Left renal cortex interstitium (tissue), 4 donors: ENCODE measurements around the gene EDEM3. TPM values are rescaled to one million over a fixed set of nuclear protein-coding genes. Genes with fewer than 3 reads are reported as not detected.
"Not testable (repeated sequence)": the region's sequence is repeated elsewhere in the genome, so short reads cannot be mapped to it uniquely, and the experiment has no call there.

Experiments used
- DNase-seq, 4 donors: peaks; one replicate each; pipeline ENCODE4 v3.0.0-alpha.2; 2013; ENCODE audit warnings: low read depth in 4 of 4, low spot score in 2 of 4, missing footprints in 1 of 4
- polyA plus RNA-seq, 4 donors: library from polyadenylated mRNA; unstranded; fragments of 120-200 nt; gene quantifications; one replicate each; pipeline ENCODE4 v1.2.1, GENCODE V29; 2013; ENCODE audit not compliant: insufficient read length in 4 of 4

EDEM3 gene
- polyA plus RNA-seq, 4 donors: 30.2 to 39.9 (median 32.8) TPM

DNA sequence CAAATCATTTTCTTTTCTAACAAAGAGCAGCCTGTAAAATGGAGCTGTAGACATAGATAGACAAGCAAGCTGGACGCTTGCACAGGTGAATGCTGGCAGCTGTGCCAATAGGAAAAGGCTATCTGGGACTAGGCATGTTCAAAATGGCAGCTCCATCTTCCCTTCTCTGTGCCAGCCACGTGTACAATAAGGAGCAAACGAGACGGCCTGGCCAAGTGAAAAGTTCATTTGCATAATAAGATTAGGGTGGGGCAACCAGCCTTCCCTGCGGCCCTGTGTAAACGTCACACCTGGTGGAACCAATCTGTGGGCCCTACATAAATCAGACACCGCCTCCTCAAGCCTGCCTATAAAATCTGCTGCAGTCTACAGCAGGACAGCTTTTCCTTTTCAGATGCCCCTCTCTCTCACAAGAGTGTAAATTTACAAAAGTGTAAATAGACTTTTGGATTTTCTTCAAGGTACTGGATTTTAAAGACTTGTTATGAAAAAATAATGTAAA lies 16.6 kb upstream of the EDEM3 start:
- no peak for DNase-seq

DNA sequence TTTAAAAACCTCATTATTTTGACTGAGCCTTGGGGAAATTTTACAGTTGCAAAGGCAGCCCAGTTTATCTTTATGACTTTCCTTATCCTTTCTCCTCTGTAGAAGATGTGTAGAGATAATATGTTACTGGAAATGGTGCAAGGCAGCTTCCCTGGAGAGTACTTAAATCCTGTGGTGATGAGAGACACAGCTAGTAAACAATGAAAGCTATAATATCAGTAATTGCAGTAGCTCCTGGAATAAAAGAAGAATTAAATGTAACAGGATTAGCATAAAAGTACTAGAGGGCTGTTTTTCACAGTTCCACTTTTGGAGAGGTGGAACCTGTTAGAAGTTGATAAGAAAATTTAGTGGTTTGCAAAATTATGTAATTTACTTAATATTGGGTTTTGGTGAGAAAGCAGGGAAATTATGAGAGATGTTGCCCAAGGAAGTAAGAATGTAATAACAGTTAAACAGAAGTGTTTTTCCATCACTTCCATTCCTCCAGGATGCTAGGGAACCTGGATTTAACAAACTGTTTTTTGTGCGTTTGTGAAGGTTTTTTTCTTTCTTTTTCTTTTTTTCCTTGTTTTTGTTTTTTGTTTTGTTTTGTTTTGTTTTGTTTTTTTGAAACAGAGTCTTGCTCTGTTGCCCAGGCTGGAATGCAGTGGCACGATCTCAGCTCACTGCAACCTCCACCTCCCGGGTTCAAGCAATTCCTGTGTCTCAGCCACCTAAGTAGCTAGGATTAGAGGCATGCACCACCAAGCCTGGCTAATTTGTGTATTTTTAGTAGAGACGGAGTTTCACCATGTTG lies 15.7 kb upstream of the EDEM3 start:
- no peak for DNase-seq

DNA sequence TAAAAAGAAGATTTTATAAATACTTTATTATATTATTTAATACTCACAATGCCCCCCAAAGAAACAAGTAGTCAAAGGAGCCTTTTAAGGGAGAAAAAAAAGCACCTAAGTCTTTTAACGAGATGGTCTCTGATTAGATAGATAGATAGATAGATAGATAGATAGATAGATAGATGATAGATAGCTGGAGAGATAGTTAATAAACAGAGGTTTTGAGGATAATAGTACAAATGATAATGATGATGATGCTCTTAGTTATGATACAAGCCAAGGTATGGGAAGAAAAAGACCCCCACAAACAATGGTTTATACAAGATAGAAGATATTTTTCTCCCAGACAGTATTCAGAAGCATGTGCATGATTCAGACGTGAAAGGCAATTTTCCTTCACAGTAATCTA lies 14.6 kb upstream of the EDEM3 start:
- no peak for DNase-seq

DNA sequence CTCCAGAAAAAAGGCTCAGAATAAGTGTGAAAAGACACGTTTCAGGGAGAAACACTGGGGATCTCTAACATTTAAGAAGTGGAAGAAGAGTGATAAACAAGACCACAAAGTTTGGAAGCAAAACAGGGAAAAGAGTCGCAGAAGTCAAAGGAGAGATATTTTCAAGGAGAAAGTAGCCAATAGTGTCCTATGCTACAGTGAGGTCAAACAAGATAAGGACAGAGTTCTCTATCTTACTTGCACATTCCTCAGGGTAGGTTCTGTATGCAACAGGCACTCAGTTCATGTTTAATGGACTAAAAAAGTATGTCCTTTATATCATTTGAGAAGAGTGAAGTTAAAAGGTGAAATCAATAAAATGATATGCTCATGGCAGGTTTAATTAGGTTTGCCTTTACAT lies 13.8 kb upstream of the EDEM3 start:
- no peak for DNase-seq

DNA sequence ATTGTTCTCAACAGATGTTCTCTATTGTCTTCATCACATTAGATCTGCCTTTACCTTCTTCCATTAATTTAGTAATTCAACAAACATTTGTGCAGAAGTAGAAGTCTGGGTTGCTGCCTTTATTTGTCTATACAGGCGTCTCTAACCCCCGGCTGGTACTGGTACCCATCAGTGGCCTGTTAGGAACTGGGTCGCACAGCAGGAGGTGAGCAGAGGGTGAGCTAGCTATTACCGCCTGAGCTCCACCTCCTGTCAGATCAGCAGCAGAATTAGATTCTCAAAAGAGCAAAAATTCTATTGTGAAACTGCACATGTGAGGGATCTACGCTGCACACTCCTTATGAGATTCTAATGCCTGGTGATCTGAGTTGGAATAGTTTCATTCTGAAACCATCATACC lies 12.9 kb upstream of the EDEM3 start:
- DNase-seq: no peak

DNA sequence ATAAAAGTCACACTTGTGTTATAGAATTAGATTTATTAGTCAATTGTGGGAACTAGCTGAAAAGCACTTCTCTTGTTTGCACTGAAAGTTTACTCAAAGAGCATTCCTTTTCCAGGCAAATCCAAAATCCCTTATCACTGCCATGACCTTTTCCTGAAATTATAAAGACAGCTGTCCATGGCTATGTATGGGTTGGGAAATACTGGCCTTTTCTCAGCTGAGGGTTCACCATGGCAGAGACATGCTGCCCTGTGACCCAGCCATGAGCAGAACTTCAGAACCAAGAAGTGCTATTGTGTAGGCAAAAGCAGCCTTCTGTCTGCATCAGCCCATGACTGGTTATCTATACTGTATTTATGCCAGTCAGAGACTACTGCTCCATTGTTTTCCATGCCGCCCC lies 9.8 kb upstream of the EDEM3 start:
- no peak for DNase-seq

DNA sequence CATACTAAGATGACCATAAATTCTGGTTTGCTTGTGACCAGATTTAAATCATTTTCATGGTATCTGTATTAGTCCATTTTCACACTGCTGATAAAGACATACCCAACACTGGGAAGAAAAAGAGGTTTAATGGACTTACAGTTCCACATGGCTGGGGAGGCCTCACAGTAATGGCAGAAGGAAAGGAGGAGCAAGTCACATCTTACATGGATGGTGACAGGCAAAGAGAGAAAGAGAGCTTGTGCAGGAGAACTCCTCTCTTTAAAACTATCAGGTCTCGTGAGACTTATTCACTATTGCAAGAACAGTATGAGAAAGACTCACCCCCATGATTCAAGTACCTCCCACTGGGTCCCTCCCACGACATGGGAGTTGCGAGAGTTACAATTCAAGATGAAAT lies 8.9 kb upstream of the EDEM3 start:
- not testable (repeated sequence) for DNase-seq

DNA sequence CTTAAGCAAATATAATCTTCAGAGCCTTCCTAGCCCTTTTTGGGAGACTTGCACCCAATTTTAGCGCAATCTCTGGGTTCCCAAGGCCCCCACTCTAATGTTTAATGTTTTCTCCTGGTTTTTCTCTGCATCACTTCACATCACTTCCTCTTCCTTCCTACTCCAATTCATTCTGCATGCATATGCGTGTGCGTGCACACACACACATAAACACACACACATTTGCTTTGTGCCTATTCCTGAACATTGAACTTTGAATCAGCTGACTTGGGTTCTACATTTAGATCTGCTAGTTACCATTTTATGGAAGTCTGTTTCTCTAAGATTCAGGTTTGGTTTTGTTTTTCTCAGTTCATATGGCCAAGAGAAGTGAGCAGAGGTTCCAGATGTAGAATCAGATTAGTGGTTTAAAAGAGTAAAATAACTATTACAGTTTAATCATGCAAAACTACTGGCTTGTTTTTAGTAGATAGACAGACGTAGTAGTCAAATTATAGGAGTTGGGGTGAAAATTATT lies 7.4 kb upstream of the EDEM3 start:
- no peak for DNase-seq

DNA sequence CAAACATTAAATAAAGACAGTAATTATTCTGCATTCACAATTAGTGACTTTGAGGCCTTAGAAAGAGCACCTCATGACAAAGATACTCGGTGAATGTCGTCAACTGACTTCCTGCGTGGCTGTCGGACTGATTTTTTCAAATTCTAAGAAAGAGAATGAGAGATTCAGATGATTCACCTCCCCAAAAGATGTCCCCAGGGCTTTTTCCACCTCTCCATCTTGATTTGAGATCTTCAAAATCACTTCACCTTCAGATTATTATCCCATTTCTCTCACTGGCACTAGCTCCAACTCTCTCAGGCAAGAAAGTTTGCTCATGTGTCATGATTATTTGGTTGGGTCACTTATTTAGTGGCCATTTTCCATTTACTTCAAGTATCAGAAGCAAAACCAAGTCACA lies 5.0 kb upstream of the EDEM3 start:
- no peak for DNase-seq

DNA sequence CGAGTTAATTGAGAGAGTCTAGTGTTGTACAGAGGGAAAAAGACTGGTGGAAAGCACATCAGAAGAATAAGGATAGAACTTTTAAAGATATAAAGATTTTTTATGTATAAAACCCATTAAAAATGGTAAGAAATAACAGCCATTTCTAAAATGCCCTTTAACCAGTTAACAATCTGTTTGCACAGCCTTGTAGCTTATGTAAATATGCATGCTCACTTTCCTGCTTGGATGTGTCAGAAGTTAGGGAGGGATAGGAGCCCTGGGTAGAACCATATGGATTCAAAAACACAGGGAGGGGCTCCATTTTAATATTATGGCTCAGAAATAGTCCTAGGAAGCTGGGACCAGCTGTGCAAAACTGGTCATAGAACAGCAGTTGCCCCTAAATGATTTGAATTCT lies 4.5 kb upstream of the EDEM3 start:
- no peak for DNase-seq

DNA sequence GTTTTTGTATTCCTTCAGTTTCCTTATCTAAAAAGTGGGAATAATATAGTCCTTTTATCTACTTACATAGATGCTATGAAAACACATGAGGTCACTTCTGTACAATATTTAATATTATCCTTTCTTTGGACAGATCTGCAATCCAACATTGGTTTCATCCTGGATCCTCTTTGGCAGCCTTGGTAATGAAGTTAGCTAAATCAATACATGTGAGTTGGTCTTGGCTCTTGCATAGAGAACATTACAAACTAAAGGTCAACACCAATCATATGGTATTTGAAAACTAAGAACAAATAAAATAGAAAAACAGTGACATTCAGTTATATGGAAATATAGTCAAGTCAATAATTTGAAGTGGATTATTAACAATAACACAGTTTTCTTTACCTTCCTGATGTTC lies 3.2 kb upstream of the EDEM3 start:
- no peak for DNase-seq

DNA sequence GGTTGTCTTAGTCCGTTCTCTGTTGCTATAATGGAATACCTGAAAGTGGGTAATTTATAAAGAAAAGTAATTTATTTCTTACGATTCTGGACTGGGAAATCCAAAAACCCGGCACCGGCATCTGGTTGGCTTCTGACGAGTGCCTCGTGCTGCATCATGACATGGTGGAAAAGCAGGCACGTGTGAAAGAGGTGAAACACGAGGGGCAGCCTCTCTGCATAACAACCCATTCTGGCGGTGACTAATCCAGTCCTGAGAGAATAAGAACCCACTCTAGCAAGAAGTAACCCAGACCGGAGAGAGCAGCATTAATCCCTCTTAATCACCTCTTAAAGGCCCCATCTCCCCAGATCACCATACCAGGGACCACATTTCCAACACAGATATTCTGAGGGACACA lies 2.7 kb upstream of the EDEM3 start:
- no peak for DNase-seq

DNA sequence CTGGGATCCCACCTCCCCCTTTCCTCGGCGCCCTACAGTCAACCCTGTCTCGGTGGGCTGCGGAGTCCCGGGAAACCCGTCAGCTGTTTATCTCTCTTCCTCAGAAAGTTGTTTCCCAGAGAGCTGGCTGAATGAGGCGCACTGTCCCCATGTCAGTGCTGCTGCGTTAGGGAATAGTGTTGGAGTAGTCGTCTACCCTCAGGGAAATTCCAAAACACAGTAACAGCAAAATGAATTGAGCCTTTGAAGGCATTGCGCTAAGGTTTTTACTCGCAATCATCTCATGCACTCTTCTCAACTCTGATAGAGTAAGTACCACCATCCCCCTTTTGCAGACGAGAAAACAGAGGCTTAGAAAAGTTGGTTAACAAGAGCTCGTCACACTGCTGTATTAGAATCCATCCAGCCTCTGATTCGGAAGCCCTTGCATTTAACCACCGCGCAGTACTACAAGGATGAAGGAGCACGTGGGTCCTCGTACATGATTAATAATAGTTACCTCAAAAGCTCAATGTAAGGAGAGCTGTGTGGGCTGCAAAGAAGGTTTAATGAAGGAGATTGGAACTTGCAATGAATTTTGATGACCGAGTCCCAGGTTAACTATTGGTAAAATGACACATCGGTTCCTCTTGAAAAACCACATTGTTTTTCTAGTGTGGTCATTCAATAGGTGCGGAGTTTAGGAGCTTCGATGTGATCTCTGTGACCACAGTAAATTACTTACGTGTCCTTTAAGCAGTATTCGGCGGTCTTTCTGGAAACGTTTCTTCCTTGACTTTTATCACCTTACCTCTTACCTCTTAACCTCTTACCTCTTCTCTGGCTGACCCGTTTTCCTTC lies 788 bp upstream of the EDEM3 start:
- peak in 1 of 4 donors; percentile 50 for DNase-seq

DNA sequence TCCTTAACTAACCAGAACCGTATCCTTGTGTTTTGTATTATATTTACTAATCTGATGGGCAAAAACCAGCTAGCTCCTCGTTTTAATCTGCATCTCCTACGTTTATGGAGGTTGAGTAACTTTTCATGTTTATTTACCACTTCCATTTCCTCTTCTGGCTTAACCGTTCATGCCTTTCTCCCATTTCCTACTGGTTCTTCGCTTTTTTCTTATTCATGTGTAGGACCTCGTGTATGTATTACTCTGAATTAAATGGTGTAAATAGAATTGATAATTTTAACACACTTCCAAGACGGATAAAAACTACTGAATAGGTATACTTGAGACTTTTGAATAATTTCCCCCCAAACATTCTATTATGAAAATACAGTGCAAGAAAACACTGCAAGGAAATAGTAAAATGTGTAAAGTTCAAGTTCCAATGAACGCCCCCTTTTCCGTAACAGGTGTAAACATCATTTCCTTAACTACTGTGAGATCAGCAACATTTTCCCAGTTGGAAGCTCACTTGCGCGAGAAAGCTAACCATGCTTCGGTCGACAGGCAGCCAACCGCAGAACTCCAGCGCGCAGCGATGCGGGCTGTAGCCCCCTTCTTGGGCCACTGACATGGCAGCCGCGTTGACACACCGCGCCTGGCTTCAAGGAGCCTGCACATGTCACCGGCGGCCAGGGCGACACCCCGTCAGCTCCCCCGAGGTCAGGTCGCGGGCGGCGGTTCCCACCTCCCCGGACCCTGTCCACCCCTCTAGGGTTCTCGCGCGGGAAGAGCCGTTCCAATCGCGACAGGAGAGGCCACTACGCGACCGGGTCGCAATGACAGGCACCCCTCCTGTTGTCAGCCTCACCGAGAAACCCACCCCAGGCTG lies 816 bp downstream of the EDEM3 start:
- peak; percentile 5 to 37 (median 16) for DNase-seq

DNA sequence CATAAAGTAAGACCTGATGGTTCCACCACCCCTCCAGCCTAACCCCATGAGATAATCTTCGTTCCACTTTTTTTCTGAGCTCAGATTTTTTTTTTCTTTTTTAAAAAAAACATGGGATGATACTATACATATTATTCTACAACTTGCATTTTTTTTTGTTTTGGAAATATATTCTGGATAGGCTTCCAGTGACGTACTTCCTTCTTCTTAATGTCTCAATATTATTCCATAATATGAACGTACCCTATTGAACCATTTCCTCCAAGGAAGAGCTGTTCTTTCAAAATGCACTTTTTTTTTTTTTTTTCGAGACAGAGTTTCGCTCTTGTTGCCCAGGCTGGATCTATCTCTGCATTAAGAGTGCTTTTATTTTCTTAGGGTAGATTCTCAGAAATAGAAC lies 1.5 kb downstream of the EDEM3 start:
- no peak for DNase-seq

DNA sequence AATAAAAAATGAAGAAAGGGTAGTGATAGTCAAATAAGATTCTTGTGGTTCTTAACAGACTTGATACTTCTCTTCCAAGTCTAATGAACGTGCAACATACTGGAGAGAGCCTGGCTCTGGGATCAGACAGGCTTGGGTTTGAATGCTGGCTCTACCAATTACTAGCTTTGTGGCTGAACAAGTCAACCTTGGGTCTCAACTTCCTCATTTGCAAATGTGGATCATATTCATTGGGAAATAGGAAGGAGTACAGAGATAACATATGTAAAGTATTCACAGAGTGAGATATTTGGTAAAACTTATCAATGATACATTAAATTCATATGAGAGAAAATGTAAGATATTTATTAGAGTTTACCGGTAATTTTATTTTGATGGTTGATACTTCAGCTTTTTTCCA lies 2.0 kb downstream of the EDEM3 start:
- no peak for DNase-seq

DNA sequence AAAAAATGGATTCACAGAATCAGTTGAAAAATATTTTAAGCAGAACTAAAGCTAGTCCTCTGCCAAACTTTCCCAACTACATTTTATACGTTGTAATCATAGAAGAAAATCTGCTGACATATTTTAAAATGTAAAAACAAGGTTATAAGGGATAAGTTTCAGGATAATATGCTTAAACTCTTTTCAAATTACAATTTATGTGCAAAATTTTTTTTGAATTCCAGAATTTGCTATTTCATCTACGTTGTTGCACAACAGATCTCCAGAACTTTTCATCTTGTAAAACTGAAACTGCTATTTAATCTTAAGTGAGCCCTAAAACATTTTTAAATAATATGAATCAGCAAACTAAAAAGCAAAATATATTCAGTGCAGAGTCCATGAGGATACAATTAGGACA lies 5.9 kb downstream of the EDEM3 start:
- DNase-seq: no peak

DNA sequence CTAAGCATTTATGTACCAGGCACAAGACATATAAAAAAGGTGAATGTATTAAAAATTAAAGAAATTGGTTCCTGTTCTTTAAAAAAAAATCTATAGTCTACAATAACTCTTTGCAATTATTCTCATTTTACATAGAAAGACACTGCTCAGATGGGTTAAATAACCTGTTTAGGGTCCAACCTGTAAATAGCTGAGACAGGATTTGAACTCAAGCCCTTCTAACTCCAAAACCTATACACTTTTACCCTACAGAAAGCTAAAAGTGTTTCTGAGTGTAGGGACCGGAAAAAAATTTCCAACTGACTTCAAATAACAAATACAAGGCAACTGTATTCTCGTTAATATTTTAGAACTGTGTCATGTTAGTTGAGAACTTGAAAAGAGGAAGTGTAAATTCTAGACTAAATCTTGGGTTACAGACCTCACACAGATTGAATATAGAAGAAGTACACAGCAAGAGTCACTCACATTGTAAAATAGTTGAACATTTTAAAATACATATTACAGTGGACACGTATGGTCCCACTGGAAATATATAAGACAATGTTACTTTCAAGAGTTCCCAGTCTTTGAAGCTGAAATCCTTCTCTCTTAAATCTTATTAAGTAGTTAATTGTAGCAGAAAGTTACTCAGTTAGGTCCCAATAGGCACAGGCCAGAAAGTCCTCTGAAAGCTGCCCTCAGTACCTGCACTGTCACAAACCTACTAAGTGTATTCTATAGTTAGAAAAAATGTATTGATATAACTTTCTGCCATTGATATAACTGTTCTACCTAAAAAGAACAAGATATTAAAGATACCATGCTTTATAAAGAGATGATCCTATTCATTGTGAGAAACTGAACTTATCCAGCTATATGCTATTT lies 7.3 kb downstream of the EDEM3 start:
- no peak for DNase-seq

DNA sequence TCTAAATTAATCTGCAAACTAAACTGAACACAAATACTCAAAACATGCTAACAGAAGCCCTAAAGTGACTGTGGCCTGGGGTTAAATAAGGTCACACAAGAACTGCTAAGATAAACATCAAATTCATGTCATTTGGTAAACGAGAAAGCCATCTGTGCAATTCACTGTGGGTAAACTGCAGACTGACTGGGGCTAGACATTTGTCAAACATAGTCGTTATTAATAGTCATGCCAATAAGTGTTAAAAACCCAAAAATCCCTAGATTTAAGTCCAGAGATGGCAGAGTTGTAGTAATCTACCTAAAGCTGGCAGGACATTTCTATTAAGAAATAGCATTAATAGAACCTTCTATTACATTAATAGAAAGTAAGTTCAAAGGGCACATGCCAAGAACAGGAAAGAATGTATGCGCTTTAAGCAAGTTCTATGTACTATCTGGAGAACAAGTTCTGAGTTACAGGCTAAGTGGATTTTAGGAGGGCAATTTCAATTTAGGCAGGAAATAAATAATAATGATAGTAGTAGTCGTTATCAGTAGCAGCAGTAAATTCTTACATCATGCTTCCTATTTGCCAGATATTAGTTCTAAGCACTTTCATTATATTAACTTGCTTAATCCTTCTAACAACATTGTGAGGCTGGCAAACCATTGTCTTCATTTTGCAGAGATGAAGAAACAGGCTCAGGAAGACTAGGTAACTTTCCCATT lies 8.6 kb downstream of the EDEM3 start:
- DNase-seq: no peak
